ENCODE results near the gene RNF146. TPM values are rescaled to one million over a fixed set of nuclear protein-coding genes. Genes with fewer than 3 reads are reported as not detected.

RNF146 gene
- total RNA-seq, 1 donor from 2014 or later = 16.5 TPM

- no peak for DNase-seq (ENCODE audit: low read depth)
- no peak overlapping the region for H3K4me3 ChIP-seq (ENCODE audit: low read depth, low read length)
- TF ChIP-seq CTCF (conservative IDR thresholded peaks at IDR 0.05; ENCODE audit: low read depth, low read length) = no peak
These were observed 15.5 kb downstream of the RNF146 start for GRCh38 chr6:127282184-127282583.

DNA sequence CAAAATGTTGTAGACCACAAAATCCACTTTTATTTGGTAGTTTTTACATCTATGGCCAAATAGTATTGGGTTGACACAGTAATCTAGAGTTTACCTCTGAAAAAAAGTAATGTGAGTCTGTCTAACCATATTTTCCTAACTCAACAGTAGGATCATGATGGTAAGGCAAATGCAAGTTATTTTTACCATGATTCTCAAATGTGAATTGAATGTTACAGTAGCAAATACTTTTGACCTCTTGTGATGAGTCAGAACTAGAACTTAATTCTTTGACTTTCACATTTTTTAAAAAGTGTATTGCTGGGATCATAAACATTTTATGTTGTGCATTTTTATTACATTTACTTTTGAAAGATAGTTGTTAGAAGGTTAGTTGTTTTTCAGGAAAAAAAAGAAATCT, 22.0 kb downstream of the RNF146 start:
- TF ChIP-seq CTCF (conservative IDR thresholded peaks at IDR 0.05; ENCODE audit: low read depth, low read length) = no peak
- no peak overlapping the region for H3K4me3 ChIP-seq (ENCODE audit: low read depth, low read length)
- DNase-seq (ENCODE audit: low read depth) = no peak

DNA sequence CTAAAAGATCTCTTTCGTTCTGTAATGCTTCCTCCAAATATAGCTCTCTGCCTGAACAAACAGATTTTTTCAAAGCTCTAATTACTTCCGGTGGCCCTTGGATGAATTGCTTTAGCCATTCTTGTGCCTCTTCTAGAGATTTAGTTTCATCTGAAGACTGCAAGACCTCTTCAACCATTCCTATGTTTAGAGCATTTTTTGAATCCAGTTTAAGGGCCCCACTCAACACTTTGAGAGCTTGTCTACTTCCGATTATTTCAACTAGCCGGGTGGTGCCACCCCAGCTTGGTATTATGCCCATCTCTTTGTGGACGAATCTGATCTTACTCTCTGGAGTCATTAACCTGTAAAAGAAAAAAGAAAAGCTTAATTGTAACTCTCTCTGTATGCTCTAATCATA, 23.3 kb downstream of the RNF146 start:
- TF ChIP-seq CTCF (conservative IDR thresholded peaks at IDR 0.05; ENCODE audit: low read depth, low read length) = no peak
- DNase-seq (ENCODE audit: low read depth) = no peak
- no peak overlapping the region for H3K4me3 ChIP-seq (ENCODE audit: low read depth, low read length)

DNA sequence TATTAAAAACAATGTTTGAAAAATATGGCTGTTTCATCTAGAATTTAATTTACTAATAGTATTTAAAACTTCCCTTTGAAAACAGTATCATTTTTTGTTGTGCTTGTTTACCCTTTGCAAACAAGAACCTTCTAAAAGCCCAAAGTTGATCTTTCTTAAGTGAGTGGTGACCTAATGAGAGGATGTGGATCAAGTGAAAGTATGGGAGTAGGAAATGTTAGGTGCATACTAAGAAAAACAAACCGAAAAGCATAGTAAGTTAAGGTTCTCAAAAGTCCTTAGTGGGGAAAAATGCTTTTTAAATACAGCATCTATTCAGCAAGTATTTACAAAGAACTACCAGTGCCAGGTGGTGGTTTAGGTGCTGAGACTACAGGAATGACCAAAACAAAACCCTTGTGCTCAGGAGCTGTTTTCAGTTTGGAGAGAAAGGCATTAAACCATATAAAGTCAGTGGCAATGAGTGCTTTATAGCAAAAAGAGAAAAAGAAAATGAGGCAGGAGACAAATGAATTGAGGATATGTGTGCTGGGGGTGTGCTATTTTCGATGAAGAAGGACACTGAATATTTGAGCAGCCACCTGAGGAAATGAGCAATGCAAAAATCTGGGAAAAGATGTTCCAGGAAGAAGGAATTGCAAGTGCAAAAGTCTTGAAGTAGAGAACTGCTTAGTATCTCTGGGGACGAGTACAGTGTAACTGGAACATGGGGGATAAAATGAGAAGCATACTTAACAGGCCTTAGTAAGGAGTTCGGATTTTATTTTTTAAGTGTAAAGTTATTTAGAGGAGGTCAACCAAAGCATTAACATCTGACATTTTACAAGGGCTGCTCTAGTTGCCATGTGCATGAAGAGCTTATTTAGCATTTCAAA, 24.0 kb downstream of the RNF146 start:
- H3K4me3 ChIP-seq (ENCODE audit: low read depth, low read length) = no peak overlapping the region
- no peak for TF ChIP-seq CTCF (conservative IDR thresholded peaks at IDR 0.05; ENCODE audit: low read depth, low read length)
- no peak for DNase-seq (ENCODE audit: low read depth)

GRCh38 chr6:127291495-127291894, 24.8 kb downstream of the RNF146 start:
- peak overlapping the region; percentile 24 for H3K4me3 ChIP-seq (ENCODE audit: low read depth, low read length)
- TF ChIP-seq CTCF (conservative IDR thresholded peaks at IDR 0.05; ENCODE audit: low read depth, low read length) = no peak

DNA sequence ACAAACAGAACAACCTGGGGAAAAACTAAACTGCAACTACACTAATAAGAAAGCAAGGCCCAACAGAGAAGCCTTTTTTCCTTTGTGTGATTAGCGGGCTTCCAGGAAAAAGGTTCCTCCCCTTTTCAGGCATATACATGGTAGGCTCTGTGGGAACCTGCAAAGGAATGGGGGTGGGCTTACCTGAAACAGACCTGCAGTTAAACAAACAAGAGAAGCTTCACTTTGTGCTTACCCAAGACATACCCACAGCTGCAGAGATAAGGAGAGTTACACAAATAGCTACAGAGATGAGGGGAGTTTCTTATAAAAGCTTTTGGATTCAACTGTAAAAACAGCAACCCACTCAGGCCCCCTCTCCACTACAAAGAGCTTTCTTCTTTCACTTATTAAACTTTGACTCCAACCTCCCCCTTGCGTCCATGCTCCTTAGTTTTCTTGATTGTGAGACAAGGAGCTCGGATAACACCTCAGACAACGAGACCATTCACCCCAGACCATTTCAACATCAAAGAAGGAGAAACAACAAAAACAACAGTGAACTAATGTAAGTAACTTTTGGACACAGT, 30.9 kb downstream of the RNF146 start:
- no peak for DNase-seq (ENCODE audit: low read depth)
- no peak overlapping the region for H3K4me3 ChIP-seq (ENCODE audit: low read depth, low read length)
- no peak for TF ChIP-seq CTCF (conservative IDR thresholded peaks at IDR 0.05; ENCODE audit: low read depth, low read length)

More at GRCh38 chr6:127291495-127291894, 24.8 kb downstream of the RNF146 start:
- no peak for DNase-seq (ENCODE audit: low read depth)
